Measurements from ENCODE around the gene IQSEC1.

Gene IQSEC1

GRCh38 chr3:13013994-13014754 is 59.1 kb downstream of the IQSEC1 start:
- peak; percentile 60 for DNase-seq

GRCh38 chr3:13013566-13013965 is 59.7 kb downstream of the IQSEC1 start:
- DNase-seq = peak; percentile 36

- DNase-seq = no peak
Measured at GRCh38 chr3:13013151-13013561, 60.1 kb downstream of the IQSEC1 start.

GRCh38 chr3:13012221-13012691 is 61.0 kb downstream of the IQSEC1 start:
- DNase-seq = peak; percentile 78

GRCh38 chr3:13011573-13012220 is 61.5 kb downstream of the IQSEC1 start:
- DNase-seq = peak; percentile 95

DNA sequence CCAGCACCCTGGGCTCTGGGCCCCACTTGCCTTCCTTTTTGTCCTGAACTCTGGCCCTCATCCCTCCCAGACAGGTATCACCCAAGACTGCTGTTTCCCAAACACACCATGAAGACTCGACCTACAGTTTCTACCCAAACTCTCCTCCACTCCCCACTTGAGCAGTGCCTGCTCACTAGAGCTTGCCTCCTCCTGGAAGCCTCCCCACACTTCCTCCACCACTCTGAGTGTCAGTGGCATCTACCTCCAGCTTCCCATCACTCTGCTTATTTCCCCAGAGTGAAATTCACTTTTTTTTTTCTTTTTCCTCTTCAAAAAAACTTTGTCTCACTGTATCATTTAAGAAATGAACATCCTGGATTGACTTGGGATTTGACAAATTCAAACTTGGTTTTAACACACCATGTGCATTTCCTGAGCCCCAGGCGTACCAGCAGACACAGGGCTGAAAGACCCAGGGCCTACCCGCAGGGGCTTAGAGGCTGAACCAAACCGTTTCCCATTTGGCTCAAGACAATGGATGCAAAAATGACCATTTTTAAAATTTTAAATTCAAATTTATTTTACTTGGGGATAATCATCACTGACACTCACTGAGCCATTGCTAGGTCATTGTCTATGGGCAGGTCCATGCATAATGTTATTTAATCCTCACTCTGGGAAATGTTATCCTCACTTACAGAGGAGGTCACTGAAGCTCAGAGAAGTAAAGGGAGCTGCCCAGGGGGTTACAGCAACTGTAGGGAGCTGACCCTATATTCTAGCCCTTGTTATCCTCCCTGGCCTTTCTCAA is 62.3 kb downstream of the IQSEC1 start:
- DNase-seq = no peak

DNA sequence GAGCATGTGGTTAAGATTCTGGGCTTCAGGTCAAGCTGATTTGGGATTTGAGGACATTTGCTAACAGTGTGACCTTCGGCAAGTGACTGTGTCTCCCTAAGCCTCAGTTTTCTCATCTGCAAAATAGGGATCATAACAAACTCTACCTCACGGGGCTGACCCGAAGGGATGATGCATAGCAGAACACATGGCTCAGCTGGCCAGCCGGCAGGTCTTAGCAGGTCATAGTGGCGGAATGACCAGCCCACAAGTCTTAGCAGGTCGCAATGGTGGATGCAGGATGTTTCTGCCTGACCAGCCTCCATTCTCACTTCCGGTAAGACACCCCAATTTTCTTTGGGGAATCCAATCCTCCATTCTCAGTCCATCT is 63.3 kb downstream of the IQSEC1 start:
- no peak for DNase-seq

DNA sequence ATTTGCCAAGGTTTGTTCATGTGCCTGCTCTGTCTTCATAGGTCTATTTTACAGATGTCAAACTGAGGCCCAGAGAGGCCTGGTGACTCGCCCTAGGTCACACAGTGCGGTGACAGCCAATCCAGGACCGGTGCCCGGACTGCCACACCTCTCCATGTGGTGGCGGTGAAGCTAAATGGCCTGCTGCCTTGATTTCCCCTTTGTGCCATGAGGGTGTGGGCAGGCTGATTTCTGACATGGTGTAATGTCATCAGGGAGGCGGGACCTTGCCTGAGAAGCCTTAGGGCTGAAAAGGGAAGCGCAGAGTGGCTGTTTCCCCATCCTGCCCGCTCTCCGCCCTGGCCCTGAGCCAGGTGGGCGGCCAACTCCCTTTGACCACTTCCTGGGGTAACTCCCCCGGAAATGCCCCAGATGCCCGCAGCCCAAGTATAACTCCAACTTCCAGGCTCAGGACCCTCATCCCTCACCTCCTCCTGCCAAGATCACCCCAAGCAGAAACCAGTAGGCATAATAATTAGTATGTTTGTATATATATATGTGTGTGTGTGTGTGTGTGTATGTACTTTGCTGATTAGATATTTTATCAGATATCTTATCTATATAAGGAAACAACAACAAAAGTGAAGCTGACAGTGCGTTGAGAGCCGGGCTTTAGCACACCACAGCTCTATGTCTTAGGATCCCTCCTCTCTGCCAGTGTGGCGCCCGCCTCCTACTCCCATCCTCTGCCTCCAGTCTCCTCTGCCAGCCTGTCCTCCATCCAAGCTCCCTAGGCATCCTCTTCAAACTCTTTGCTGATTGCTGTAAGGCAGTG is 63.9 kb downstream of the IQSEC1 start:
- peak; percentile 68 for DNase-seq

DNA sequence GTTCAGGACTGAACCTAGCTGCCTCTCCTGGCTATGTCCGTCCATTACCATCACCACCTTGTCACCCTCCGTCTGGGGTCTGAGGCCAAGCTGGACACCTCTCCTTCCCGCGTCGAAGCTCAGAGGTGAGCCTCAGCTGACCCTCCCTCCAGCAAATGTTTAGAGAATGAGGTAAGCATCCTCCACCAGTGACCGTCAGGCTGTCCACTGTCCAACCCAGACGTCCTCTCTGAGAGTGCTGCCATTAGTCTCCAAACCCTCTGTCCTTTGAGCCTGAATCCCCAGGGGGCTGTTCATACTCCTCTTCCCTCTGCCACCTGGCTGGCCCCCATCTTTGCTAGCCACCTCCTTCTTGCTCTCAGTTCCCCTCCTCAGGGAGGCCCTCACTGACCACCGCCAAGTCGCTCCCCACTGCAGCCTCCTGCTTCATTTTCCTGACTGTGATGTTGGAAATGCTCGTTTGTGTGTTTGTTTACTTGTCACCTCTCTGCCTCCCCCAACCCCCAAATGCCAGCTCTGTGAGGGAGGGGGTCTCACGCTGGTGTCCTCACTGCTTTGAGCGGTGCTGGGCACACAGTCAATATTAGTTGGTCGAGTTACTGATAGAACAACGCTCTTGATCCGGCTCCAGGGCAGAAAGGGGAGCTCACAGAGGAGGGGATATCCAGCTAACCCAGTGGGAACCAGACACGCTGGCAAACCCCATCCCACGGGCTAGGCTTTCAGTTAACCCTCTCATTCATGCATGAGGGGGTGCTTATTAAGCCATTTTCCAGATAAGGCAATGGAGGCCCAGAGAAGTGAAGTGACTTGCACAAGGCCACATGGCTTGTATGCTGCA is 64.9 kb downstream of the IQSEC1 start:
- DNase-seq = no peak

DNA sequence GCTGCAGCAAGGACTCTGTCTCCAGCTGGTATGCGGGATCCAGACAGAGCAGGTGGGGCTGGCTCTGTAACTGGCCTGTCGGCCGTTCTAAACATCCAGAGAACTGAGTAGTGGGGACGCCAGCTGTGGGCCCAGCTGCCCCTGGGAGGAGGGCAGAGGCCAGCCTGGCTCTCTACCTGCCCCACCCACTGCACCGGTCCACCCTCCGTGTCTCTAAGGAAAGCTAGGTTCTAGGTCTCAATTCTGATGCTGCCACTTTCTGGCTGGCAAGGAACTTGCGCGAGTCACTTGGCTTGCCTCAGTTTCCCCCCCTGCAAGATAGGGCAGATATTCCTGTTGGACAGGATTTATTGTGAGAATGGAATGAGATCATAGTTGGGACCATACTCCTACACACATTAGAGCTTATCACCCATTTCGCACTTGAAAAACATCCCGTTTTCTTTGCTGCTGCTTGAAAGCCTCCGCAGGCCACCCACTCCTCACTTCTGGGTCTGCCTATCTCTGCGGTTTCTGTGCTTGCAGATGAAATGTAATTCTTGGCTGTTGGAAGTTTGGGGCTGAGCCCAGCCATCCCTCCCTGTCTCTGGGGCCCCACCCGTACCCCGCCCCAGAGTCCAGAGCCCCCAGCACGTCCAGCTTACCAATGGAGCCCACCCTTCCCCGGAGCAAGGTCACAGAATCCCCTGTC is 65.8 kb downstream of the IQSEC1 start:
- DNase-seq = no peak

GRCh38 chr3:13006216-13006990 is 66.8 kb downstream of the IQSEC1 start:
- DNase-seq = no peak

DNA sequence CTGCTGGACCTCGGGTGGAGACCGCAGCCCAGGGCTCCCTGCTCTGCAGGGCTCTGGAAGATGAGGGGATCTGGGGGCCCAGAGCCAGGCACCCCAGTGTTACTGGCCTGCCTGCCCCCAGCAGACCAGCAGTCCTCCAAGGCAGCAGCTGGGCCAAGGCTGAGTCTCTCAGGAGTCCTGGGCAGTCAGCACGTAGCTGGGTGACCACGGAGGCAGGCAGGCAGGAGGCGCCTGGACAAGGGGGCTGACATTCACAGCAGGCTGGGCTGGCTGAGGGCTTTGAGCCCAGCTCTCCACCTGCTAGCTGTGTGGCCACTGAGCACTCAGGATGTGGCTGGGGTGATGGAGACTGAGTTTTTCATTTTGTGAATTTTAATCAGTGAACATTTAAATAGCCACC is 67.9 kb downstream of the IQSEC1 start:
- DNase-seq = no peak

DNA sequence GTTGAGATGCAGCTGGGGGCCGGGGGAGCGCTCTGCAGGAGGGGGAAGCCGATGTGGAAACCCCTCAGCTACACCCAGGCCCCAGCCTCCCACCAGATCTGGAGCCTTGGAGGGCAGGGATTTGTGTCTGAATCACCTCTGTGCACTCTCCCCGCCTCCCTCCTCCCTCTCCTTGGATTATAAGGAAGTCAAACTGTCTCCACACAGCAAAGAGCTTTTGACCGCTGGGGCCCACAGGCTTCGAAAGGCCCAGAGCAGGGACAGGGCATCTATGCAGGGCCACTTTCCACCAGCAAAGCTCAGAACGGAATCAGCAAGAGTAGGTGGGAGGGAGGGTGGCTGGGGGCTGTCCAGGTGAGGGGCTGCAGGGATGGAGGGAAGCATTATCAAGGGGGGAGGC is 68.9 kb downstream of the IQSEC1 start:
- no peak for DNase-seq

GRCh38 chr3:13003608-13004007 is 69.6 kb downstream of the IQSEC1 start:
- DNase-seq = no peak

GRCh38 chr3:13002398-13003124 is 70.7 kb downstream of the IQSEC1 start:
- peak; percentile 50 for DNase-seq

DNA sequence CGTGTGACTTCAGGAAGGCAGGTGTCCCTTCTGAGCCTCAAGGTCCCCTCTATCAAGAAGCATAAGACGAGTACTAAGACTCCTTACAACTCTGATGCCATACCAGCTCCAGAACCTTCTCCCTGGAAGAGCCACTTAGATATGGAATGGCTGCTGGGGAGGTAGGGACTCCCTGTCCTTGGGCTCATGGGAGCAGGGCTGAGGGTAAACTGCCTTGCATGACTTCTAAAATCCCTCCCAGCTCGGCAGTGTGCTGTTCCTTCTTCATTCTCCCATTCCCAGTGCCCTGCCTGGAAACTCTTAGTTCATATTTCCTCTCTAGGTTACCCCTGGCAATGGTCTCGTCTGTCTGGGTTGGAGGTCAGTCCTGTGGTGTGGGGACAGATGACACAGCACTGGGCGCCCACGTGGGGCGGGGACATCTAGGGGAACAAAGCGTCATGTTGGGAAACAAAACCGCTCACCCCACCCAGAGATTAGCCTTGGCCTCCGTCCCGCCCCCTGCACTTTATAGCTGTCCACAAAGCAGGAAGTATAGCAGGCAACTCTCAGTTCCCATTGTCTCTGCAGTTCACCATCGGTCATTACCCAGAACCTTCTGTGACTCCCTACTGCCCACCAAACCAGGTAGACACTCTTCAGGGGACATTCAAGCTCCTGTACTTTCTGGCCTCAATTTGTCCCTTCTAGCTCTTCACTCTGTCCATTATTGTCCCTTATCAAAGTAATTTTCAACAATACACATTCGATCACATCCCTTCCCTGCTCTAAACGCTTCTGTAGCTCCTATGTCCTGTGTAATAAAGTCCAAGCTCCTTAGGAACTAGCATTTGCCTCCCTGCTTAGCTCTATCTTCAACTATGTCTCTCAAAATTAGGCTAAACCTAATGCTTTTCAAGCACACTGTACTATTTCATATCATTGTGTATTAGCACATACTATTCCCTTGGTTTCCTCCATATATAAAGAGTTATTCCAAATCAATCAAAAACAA is 73.8 kb downstream of the IQSEC1 start:
- DNase-seq = no peak

- DNase-seq = no peak
Measured at GRCh38 chr3:12998648-12999047, 74.6 kb downstream of the IQSEC1 start.

- no peak for DNase-seq
Measured at GRCh38 chr3:12997387-12997786, 75.8 kb downstream of the IQSEC1 start.

DNA sequence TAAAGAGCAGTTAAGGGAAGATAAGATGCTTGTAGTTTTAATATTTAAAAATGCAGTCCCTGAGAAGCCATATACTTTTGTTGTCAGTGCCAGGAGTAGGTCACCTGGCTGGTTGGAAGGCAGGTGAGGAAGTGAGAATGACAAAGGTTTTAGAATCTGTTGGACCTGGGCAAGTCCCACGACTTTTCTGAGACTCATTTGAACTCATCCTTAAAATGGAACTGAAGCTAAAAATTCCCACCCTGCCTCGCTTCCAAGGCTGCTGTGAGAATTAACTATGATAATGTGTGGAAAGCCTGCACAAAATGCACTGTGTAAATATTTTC is 77.1 kb downstream of the IQSEC1 start:
- DNase-seq = no peak

All from activated CD4-positive, alpha-beta T cell treated with anti-CD3 and anti-CD28 coated beads, Interleukin-2, amount 50 U/mL, for 16 hours (primary cell).